ENCODE measurements around the gene LEFTY1. TPM values are rescaled to one million over a fixed set of nuclear protein-coding genes. Genes with fewer than 3 reads are reported as not detected.

LEFTY1 gene
- total and polyA plus RNA-seq, 9 of the 15 experiments (the other 6 are each of a cell fraction or from before 2014, with no cell fraction given), result 0.07 to 0.24 (median 0.17) TPM; not detected in 5

- TF ChIP-seq, protein P1, sequence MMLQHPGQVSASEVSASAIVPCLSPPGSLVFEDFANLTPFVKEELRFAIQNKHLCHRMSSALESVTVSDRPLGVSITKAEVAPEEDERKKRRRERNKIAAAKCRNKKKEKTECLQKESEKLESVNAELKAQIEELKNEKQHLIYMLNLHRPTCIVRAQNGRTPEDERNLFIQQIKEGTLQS (IDR thresholded peaks at IDR 0.05), result peak; percentile 45; the same call in 1 of the 2 replicates
- TF ChIP-seq, protein P1 (CRISPR knock-in tag; conservative IDR thresholded peaks at IDR 0.05), result peak; percentile 86; the same call in 1 of the 2 replicates
- peak; percentile 70 for TF ChIP-seq TBP (optimal IDR thresholded peaks at IDR 0.05; ENCODE audit: low read depth, low read length)
- TF ChIP-seq ZNF384 (IDR thresholded peaks at IDR 0.05; ENCODE audit: low read depth, low read length), result peak; percentile 65
- peak; percentile 78; the same call in 1 of the 2 replicates for TF ChIP-seq THRAP3 (IDR thresholded peaks at IDR 0.05; ENCODE audit: borderline replicate concordance)
- no peak for TF ChIP-seq HMGN3 (IDR thresholded peaks at IDR 0.05; ENCODE audit: borderline replicate concordance, extremely low read depth, insufficient read length, low read depth, low read length)
- TF ChIP-seq, protein P2, sequence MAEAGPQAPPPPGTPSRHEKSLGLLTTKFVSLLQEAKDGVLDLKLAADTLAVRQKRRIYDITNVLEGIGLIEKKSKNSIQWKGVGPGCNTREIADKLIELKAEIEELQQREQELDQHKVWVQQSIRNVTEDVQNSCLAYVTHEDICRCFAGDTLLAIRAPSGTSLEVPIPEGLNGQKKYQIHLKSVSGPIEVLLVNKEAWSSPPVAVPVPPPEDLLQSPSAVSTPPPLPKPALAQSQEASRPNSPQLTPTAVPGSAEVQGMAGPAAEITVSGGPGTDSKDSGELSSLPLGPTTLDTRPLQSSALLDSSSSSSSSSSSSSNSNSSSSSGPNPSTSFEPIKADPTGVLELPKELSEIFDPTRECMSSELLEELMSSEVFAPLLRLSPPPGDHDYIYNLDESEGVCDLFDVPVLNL (CRISPR knock-in tag; IDR thresholded peaks at IDR 0.05; ENCODE audit: low read depth), result no peak
- peak; percentile 51 for TF ChIP-seq MAFK (IDR thresholded peaks at IDR 0.05; ENCODE audit: low read length)
- peak; percentile 45; the same call in 1 of the 2 replicates for TF ChIP-seq PATZ1 (CRISPR knock-in tag; IDR thresholded peaks at IDR 0.05; ENCODE audit: borderline replicate concordance)
- TF ChIP-seq MCM7 (IDR thresholded peaks at IDR 0.05), result no peak
- TF ChIP-seq, protein P3, sequence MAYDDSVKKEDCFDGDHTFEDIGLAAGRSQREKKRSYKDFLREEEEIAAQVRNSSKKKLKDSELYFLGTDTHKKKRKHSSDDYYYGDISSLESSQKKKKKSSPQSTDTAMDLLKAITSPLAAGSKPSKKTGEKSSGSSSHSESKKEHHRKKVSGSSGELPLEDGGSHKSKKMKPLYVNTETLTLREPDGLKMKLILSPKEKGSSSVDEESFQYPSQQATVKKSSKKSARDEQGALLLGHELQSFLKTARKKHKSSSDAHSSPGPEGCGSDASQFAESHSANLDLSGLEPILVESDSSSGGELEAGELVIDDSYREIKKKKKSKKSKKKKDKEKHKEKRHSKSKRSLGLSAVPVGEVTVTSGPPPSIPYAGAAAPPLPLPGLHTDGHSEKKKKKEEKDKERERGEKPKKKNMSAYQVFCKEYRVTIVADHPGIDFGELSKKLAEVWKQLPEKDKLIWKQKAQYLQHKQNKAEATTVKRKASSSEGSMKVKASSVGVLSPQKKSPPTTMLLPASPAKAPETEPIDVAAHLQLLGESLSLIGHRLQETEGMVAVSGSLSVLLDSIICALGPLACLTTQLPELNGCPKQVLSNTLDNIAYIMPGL (CRISPR knock-in tag; IDR thresholded peaks at IDR 0.05), result no peak
- no peak for TF ChIP-seq ZZZ3 (IDR thresholded peaks at IDR 0.05)
- no peak for TF ChIP-seq ZNF507 (tag; conservative IDR thresholded peaks at IDR 0.05)
- peak; percentile 91 for TF ChIP-seq TARDBP (IDR thresholded peaks at IDR 0.05)
- no peak for TF ChIP-seq SLC30A9 (CRISPR knock-in tag; IDR thresholded peaks at IDR 0.05)
- TF ChIP-seq TFAP4 (CRISPR knock-in tag; IDR thresholded peaks at IDR 0.05; ENCODE audit: borderline replicate concordance), result peak; percentile 97
- TF ChIP-seq ZNF175 (CRISPR knock-in tag; IDR thresholded peaks at IDR 0.05; ENCODE audit: low read depth), result peak; percentile 93; the same call in 1 of the 2 replicates
- no peak for TF ChIP-seq ZNF174 (CRISPR knock-in tag; IDR thresholded peaks at IDR 0.05)
- TF ChIP-seq ZKSCAN3 (CRISPR knock-in tag; IDR thresholded peaks at IDR 0.05), result no peak
- no peak for TF ChIP-seq FOXK1 (CRISPR knock-in tag; IDR thresholded peaks at IDR 0.05; ENCODE audit: borderline replicate concordance)
- peak; percentile 72; the same call in 1 of the 2 replicates for TF ChIP-seq ZNF165 (CRISPR knock-in tag; IDR thresholded peaks at IDR 0.05; ENCODE audit: borderline replicate concordance)
Observed at GRCh38 chr1:225928186-225929175, 39.5 kb upstream of the LEFTY1 start (continued).

Measured in K562 (cell line).